Measurements from ENCODE around the gene C11orf65.

- no peak for TF ChIP-seq CTCF (IDR thresholded peaks at IDR 0.05)
- TF ChIP-seq POLR2A (IDR thresholded peaks at IDR 0.05): no peak
- no peak for TF ChIP-seq POLR2AphosphoS5 (IDR thresholded peaks at IDR 0.05)
- TF ChIP-seq EP300 (IDR thresholded peaks at IDR 0.05): no peak
Measured at GRCh38 chr11:108393046-108393445, 74.3 kb downstream of the C11orf65 start.

Data from sigmoid colon (tissue), 4 donors.